IPS-11a (cell line): ENCODE results near the gene MAP4K1.

Source experiments
- H3K4me3 ChIP-seq: one replicate; pipeline ENCODE4 v1.5.1; 2013; ENCODE audit warnings: low read depth, low read length, control low read depth

MAP4K1 gene

DNA sequence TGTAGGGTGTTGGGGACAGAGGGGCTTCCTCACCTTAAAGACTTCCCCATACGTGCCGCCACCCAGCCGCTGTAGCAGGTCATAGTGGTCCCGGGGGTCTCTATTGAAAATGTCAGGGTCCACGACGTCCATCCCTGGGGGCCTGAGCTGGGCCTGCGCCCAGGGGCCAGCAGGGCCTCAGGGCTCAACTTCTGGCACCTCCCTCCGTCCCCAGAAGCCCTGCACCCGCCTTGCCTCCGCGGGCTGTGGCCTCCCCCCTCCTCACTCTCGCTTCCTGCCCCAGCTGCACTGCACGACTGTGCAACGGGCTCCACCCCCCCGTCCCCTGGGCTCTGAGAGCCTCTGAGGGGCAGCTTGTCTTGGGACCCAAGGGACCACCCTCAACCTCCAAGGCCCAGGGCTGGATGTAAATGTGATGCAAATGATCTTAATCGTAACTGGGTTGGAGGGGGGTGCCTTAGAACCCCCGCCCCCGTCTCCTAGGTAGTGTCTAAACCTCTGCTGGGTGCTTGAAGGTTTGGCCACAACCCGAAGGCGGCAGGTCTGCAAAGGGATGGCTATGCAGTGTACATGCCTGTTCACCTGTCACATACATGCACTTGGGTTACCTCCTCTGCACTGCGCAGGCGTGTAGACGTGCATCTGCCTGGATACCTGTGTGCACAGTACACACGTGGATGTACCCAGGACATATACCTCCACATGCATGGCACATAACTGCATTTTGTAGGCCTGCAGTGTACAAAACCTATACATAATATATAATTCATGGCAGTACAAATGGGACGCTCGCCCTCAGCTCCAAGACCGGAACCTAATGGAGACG is at the start of gene MAP4K1:
TSS of gene MAP4K1 (minus strand) at position 190 of the 826 bp plus-strand sequence. CDS start at position 132, 58 bp downstream.
- H3K4me3 ChIP-seq = peak within 1 kb of the TSS; percentile 51

DNA sequence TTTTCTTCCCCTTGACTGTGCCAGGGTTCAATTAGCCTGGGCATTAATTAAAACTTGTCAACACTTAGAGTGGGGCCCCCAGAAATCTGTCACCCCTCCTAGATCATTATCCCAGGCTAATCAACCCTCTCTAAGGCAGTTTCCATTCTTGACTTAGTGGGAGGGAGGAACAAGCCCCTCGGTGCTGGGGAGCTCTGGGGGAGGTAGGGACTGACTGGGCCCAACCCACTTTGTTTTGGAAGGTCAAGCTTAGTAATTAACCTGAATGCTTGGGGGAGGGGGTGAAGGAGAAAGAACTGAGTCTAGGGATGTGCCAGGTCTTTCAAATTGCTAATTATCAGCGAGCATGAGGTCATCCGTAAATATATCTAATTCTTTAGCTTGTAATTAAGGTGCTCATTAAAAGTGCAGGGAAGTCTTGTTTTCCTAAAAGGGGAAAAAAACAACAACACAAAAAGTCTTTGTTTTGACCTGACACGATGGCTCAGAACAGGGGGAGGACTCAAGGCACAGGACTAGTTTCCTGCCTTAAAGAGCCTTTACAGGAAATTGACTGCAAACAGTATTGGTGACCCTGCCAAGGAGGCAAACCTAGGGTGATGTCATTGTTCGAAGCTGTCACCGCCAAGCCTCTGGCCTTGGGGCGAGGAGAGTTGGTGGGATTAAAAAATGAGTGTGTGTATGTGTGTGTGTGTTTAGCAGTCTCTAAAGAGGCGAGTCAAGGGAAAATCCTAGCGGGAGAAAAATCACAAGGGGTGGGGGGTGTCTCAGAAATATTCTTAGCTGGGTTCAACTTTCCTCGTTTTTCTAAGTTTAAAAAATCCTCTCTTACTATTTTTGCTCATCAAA is 49.1 kb upstream of the MAP4K1 start:
- no peak overlapping the region for H3K4me3 ChIP-seq

DNA sequence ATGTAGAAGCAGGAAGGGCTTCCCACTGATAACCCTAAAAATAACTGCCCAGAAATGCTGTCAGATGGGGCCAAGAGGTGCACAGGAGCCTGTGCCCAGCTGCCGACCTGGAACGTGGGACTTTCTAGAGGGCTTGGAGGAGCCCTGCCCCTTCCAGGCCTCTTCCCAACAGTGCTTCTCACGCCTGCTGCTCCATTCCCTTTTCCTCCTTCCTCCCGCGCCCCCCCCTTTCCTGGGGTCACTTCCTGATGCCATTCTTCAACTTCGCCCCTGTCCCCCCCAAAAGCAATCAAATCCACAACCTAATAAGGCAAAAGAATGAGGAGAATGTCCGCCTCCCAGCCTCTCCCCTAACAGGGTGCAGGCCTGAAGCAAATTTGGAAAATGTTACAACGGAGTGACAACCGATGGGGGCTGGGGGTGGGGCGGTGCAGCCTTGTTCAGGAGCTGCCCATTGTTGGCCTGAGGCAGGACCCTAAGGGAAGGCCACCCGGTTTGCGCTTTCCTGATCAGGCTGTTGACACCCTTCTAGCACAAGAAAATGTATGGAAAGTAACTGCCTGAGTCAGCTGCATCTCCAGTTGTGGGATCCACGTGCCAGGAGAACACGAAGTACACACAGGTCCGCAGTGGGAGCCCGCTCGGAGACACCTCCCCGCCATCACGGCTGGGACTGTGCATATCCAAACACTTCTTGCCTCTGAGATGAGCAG is 48.4 kb upstream of the MAP4K1 start:
- H3K4me3 ChIP-seq = no peak overlapping the region

DNA sequence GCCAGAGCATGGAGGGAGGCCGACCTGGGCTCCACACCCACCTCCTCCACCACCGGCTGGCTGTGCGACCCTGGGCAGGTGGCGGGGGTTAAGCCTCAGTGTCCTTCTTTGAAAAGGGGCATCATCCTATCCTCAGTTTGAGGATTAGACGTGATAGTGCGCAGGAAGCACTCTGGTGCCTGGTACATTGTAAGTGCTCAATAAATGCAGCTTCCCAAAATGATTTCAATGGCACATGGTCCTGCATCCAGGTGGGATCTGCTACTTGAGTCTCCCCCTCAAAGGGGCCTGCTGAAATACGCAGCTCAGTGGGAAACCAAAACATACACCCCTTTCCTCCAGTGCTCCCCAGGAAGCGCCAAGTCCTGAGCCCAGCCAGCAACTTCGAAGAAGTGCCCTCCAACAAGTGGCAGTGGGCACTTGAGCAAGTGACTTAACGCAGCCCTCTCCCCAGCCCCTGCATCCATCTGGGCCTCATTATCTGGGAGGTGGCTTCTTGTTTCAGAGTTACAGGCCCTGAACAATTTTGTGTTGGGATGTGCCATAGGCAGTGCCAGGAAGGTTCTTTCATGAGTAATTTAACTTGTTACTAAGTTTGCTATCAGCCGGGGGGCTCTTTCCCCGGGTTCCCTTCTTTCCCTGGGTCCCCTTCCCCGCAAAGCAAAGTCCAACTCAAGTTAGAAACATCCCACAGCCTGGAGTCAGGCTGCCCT is 47.6 kb upstream of the MAP4K1 start:
- no peak overlapping the region for H3K4me3 ChIP-seq

DNA sequence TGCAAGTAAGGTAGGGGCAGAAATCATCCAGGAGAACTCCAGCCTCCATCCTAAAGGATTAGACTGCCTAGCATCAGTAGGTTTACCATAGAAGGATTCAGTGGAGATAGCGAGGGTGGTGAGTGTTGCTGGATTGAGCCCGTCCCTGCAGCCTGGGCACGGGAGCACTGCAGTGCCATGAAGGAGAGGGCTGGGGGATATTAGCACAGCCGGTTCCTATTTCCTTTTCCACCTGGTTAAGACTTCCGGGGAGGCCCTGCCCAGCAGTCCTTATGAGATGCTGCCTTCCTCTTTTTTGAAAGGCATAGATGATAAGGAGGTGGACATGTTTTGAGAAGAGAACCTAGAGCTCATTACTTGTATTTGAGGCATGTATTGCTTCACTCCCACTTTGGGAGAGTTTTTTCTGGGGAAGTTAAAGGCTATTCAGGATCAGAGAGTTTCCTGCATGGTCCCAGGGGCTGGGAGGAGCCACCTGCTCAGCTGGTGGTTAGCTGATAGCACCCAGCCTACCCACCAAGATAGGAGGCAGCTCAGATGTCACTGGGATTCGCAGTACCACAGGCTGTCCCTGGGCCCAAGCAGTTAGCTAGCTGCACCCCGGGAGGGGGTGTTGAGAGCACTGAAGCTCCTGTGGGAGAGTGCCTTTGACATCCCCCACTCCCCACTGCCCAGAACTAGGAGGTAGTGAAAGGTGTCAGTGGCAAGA is 46.9 kb upstream of the MAP4K1 start:
- no peak overlapping the region for H3K4me3 ChIP-seq

DNA sequence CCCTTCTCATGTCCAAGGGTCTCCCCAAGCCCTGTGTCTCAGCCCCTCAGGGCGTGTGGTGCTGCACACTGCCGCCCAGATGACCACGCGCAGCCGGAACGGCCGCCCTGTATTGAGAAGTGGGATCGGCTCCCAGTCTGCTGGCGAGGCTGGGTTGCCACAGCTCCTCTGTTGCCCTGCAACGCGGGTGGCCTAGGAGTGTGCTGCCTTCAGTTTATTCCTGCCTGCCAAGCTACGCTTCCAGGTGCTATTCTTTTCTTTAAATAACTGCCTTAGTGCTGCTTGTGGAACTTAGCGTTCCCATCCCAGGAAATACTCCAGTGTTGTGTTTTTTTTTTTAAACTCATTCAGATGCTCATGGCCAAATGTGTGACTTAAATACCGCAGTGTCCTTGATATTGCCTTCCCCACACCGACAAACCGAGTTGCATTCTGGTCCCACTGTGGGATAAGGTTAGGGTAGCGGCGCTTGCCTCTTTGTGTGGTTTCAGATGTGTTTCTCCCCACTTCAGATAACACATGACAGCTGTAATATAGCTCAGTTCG is 46.3 kb upstream of the MAP4K1 start:
- H3K4me3 ChIP-seq = no peak overlapping the region

DNA sequence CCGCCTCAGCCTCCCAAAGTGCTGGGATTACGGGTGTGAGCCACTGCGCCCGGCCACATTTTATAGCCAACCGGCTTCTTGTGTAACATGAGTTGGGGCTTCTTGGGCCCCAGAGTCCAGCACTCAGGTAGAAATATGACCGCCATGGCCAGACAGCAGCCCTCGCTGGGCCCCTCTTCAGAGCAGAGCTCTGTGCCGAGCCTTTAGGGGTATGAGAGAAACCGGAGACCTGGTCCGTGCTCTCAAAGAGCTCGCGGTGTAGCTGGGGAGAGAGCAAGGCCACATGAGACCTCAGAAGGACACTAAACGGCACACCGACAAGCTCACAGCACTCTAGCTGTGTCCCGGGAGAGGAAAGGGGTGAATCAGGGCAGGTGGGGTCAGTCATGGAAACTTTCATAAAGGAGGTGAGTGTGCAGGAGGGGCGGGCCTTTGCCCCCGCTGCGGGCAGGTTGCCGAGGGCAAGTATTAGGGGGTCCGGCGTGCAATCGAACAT is 45.5 kb upstream of the MAP4K1 start:
- no peak overlapping the region for H3K4me3 ChIP-seq

DNA sequence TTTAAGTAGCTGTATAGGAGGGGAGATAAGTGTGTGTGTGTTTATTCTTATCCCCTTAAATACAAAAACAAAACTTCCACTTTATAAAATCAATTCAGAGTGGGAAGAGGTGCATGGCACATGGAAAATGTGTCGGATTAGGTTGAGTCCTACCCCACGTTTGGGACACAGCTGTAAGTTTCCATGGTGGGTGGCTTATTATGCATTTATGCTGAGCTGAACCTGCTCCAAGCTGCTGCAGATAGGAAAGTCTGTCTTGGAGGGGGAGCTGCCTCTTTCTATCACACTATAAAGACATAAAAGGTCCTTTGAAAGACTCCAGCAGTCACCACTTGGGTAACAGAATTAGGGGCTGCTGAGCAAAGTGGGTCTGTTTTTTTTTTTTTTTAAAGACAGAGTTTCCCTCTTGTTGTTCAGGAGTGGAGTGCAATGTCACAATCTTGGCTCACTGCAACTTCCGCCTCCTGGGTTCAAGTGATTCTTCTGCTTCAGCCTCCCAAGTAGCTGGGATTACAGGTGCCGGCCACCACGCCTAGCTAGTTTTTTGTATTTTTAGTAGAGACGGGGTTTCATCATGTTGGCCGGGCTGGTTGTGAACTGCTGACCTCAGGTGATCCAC is 44.9 kb upstream of the MAP4K1 start:
- no peak overlapping the region for H3K4me3 ChIP-seq

DNA sequence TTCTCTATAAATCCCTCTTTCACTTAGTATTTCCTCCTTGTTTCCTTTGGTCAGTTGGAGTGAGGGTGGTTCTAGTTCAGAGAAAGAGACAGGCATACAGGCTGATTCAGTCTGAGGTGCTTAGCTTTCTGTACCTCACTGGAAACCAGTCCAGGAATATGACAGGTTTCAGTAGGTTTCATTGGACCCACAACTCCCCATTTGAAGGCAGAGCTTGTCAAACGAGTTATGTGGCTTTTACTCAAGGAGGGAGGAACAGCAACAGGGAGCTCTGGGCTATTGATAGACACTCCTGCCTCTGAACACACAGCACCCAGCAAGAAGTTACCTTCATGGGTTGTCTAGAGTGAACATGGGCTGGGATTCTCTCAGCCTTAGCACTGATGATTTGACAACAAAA is 44.2 kb upstream of the MAP4K1 start:
- H3K4me3 ChIP-seq = no peak overlapping the region

DNA sequence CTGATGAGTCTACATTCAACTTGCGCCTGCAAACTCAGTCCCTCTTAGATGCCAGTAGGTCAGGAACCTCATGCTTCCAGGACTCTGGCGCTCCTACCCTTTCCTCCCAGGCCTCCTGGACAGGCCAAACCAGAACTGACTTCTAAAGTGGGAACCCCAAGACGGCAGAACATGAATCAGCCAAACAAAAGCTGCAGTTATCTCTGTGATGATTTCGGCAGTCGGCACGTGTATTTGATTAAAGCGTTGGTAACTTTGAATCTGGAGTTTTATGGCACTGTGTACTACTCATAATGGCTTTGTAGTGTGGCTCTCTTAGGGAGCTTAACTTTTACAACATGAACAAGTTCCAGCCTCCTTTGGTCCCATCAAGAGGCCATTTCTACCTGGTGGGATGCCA is 43.4 kb upstream of the MAP4K1 start:
- no peak overlapping the region for H3K4me3 ChIP-seq

DNA sequence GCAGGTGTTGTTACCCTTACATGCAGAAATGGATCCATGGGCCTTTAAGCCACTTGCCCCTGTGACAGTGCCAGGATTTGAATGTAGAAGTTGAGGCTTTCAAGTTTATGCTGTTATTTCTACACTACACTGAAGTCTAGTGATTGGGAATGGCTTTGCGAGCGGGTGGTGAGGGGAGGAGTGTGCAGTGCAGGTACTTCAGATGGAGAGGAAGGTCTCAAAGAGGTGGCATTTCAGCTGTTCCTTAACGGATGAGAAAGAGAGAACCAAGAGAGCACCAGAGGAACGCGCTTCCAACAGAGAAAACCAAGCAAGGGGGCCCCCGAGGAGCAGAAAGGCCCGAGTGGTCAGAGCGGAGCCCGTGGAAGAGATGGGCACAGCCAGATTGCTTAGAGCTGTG is 43.0 kb upstream of the MAP4K1 start:
- H3K4me3 ChIP-seq = no peak overlapping the region

DNA sequence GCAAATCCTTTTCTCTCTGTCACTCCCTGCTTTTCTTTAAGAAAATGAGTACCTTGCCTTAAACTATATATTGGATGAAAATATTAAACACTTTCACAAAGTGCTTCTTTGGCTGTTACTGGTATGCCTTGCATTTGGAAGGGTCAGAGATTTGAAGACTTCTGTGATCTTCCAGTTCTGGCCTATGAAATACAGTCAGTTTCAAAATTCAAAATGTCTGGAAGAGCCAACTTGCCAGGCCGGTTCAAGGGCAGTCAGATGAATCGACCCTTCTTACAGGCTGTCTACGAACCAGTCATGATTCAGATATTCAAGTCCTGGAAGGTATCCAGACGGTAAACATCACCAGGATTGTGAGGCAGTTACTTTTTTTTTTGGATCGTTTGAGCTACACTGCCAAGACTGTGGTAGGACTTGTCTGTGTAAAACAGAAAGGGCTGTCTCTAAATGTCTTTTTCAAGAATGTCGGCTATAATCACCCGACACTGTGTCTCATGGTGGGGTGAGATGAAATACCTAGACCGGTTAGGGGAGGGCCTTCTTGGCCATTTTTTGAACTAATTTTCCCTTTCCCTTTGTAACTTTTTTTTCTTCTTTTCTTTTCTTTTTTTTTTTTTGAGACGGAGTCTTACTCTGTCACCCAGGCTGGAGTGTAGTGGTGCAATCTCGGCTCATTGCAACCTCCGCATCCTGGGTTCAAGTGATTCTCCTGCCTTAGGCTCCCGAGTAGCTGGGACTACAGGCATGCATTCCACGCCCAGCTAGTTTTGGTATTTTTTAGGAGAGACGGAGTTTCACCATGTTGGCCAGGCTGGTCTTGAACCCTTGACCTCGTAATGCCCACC is 40.9 kb upstream of the MAP4K1 start:
- H3K4me3 ChIP-seq = no peak overlapping the region

DNA sequence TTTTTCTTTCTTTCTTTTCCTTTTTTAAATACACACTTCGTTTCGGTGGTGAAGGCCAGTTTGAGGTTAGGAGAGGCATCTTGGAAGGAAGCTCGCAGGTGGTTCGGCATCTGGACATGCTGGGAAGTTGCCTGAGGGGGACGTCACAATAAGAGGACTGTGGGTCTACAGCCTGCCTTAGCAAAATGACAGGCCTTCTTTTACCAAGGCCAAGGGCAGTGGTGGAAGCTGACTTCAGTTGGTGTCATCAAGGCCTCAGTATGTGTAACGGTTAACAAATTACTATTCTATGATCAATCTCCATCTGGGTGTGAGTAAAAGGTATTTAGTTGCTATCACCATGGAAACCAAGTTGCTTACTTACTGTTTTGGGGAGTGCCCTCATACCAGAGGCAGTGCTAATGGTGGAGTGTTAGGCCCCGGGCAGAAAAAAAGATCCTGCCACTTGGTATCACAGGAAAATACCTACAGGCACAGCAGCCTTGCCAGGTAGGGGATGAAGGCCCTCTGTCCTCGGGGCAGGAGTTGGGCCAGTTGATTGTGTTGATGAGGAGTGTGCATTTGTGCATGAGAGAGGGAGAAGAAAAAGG is 40.0 kb upstream of the MAP4K1 start:
- H3K4me3 ChIP-seq = no peak overlapping the region

DNA sequence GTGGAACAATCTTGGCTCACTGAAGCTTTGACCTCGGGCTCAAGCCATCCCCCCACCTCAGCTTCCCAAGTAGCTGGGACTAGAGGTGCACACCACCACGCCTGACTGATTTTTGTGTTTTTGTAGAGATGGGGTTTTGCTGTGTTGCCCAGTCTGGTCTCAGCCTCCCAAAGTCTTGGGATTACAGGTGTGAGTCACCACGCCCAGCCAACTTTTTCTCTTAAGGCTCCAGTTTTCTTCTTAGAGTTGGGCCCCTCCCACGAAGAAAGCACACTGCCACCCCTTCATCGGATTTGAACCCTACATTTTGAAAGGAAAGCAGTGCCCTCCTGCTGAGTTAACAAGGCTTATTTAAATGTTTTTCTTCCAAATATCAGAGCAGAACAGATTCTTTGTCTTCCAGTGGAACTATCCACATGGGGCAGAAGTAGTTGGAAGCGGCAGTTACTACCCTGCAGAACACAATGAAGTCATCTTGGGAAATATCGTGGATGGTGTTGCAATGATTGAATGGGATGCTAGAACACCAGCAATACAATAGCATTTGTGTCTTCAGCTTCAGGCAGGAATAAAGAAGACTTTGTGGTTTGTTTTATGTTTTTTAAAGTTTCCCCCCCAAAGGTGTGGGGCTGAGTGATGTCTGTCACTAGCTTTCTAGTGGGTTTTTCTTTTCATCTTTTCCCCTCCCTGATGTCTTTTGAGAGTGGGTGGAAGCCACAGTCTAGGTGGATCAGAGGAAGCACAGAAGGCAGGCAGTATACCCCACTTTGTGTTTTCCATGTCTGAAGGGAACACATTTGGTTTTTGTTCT is 38.6 kb upstream of the MAP4K1 start:
- H3K4me3 ChIP-seq = no peak overlapping the region

DNA sequence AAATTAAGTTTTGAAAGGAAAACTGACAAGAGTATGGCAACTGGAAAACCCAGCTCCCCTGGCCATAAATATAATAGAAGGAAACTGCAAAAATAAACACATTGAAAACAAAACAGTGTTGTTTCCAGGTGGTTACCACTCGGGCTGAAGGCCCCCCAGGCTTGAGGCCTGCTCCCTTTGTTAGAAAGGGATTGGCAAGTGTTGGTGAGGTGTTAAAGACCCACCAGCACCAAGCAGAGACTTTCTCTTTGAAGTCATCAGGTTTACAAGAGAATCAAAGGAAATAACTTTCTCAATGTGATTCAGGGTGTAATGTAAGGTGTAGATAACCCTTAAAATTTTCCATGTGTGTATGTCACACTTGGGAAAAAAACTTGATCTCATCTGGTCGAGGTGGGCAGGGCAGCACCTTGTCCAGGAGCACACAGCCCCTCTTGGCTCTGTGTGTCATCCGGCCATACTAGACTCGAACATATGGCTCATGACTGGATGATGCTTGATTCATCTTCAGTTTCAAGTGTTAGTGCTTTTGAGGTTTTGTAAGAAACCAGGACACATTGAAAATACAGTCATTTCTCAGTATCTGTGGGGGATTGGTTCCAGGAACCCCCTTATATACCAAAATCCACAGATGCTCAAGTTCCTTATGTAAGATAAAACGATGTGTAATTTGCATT is 37.5 kb upstream of the MAP4K1 start:
- no peak overlapping the region for H3K4me3 ChIP-seq

DNA sequence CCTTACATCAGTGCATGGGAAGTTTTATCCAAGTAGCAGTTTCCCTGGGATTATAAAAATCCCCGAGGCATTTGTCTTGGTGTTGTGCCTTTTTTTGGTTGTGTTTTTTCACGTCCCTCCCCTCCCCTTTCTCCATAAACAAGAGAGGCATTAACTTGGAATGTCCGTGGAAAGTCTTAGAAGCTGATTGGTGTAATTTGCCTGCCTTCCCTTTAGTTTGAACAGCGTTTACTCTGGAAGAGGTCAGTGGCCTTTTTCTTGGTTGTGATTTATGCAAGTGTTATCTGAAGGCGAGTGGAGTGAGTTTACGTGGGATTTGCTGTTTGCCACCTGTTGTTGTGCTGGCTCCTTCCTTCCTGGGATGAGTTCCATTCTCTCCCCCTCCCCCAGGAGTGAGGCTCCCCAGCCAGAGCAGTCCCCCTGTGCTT is 36.9 kb upstream of the MAP4K1 start:
- no peak overlapping the region for H3K4me3 ChIP-seq
